WTC11 (cell line): ENCODE results near the gene CACNA2D1. TPM values are rescaled to one million over a fixed set of nuclear protein-coding genes. Genes with fewer than 3 reads are reported as not detected.

Source experiments
- ATAC-seq: fragments of 200-7000 bp; cut with Tn5 transposase; 2 replicates; pipeline ENCODE4 v1.10.0; 2021; ENCODE audit warnings: mild to moderate bottlenecking, moderate library complexity
- CTCF ChIA-PET: fragments of 300-600 bp; sonication (Branson Sonifier 250); formaldehyde crosslinking; loops from one replicate; lab custom pipeline; 2021; ENCODE audit warnings: antibody characterized with exemption; lab: Charles Lee
- POLR2A ChIA-PET: fragments of 350-600 bp; sonication (Branson Sonifier 250); formaldehyde crosslinking; loops from one replicate; lab custom pipeline; 2021; ENCODE audit warnings: antibody characterized with exemption; lab: Charles Lee
- DNase-seq: peaks from one replicate; pipeline ENCODE4 v3.0.0; 2021; ENCODE audit warnings: low spot score
- H3K27ac Mint-ChIP-seq: 2 replicates; pipeline ENCODE4 v1.8.0; 2021; ENCODE audit warnings: mixed read lengths
- H3K27me3 Mint-ChIP-seq: 2 replicates; pipeline ENCODE4 v1.8.0; 2021; ENCODE audit warnings: low read depth, mild to moderate bottlenecking, moderate library complexity, mixed read lengths
- H3K36me3 Mint-ChIP-seq: 2 replicates; pipeline ENCODE4 v1.8.0; 2021; ENCODE audit warnings: mixed read lengths
- H3K4me1 Mint-ChIP-seq: 2 replicates; pipeline ENCODE4 v1.8.0; 2022; ENCODE audit warnings: mixed read lengths
- H3K4me3 Mint-ChIP-seq: 2 replicates; pipeline ENCODE4 v1.8.0; 2021; ENCODE audit warnings: mild to moderate bottlenecking, moderate library complexity, mixed read lengths
- H3K9me3 Mint-ChIP-seq: 2 replicates; pipeline ENCODE4 v1.8.0; 2021; ENCODE audit warnings: mixed read lengths
- NFYB ChIP-seq: sonication (generic); formaldehyde crosslinking; conservative IDR thresholded peaks from 2 replicates; pipeline ENCODE4 v1.8.0; 2022; ENCODE audit warnings: low read depth, missing genetic modification reagents
- RORB ChIP-seq: fragments of 250-450 bp; sonication (Bioruptor Pico); IDR thresholded peaks from 2 replicates; pipeline ENCODE4 v1.9.0; 2021; ENCODE audit warnings: mild to moderate bottlenecking
- SMAD3 ChIP-seq: sonication (generic); formaldehyde crosslinking; IDR thresholded peaks from 2 replicates; pipeline ENCODE4 v1.8.0; 2022; ENCODE audit warnings: missing genetic modification reagents, mild to moderate bottlenecking, borderline replicate concordance
- TP53 ChIP-seq: sonication (generic); formaldehyde crosslinking; IDR thresholded peaks from 2 replicates; pipeline ENCODE4 v1.8.1; 2023; ENCODE audit warnings: mild to moderate bottlenecking, missing genetic modification reagents
- ZNF121 ChIP-seq: sonication (generic); formaldehyde crosslinking; IDR thresholded peaks from 2 replicates; pipeline ENCODE4 v1.8.0; 2023; ENCODE audit warnings: missing genetic modification reagents
- ZNF671 ChIP-seq: fragments of 250-450 bp; sonication (Bioruptor Pico); IDR thresholded peaks from 2 replicates; pipeline ENCODE4 v1.8.0; 2021; ENCODE audit warnings: mild to moderate bottlenecking
- total RNA-seq: library from RNA; stranded (reverse); gene quantifications from 3 replicates; pipeline ENCODE4 v1.2.3, GENCODE V29; 2021
- TF ChIP-seq, protein P1 (sequence below): sonication (generic); formaldehyde crosslinking; IDR thresholded peaks from 2 replicates; pipeline ENCODE4 v1.8.0; 2022; ENCODE audit warnings: mild to moderate bottlenecking, missing genetic modification reagents
- TF ChIP-seq, protein P2 (sequence below): sonication (generic); formaldehyde crosslinking; conservative IDR thresholded peaks from 2 replicates; pipeline ENCODE4 v1.8.1; 2022; ENCODE audit warnings: mild to moderate bottlenecking, missing genetic modification reagents
- TF ChIP-seq, protein P3 (sequence below): sonication (generic); formaldehyde crosslinking; IDR thresholded peaks from 2 replicates; pipeline ENCODE4 v1.8.1; 2022; ENCODE audit warnings: missing genetic modification reagents, borderline replicate concordance
- TF ChIP-seq, protein P4 (sequence below): sonication (generic); formaldehyde crosslinking; IDR thresholded peaks from 2 replicates; pipeline ENCODE4 v1.8.1; 2023; ENCODE audit warnings: mild to moderate bottlenecking, moderate library complexity, missing genetic modification reagents
- TF ChIP-seq, protein P5 (sequence below): fragments of 250-450 bp; sonication (Bioruptor Pico); IDR thresholded peaks from 2 replicates; pipeline ENCODE4 v1.9.0; 2021; ENCODE audit warnings: mild to moderate bottlenecking
- TF ChIP-seq, protein P6 (sequence below): sonication (generic); formaldehyde crosslinking; conservative IDR thresholded peaks from 2 replicates; pipeline ENCODE4 v1.8.1; 2023; ENCODE audit warnings: mild to moderate bottlenecking, low read depth, missing genetic modification reagents, moderate library complexity
- TF ChIP-seq, protein P7 (sequence below): sonication (generic); formaldehyde crosslinking; IDR thresholded peaks from 2 replicates; pipeline ENCODE4 v1.8.0; 2022; ENCODE audit warnings: mild to moderate bottlenecking, missing genetic modification reagents

CACNA2D1 gene
- total RNA-seq, 1 experiment from 2014 or later: 33.3 TPM

DNA sequence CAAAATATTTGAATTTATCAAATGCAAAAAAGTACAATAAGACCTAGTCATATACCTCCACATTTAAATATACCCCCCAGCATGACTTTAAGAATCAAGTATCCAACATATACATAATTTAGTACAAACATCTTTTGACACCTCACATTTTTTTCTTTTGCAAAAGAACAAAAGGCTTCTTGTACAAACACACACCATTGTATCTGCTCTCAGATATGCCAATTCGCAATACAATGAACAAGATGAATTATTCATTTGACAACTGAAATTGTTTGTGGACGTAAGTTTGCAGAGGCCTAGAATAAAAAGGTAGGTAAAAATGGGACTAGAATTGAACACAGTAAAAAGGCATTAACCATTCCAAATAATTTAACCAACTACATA lies 154.4 kb downstream of the CACNA2D1 start (continued):
- TF ChIP-seq, protein P1, sequence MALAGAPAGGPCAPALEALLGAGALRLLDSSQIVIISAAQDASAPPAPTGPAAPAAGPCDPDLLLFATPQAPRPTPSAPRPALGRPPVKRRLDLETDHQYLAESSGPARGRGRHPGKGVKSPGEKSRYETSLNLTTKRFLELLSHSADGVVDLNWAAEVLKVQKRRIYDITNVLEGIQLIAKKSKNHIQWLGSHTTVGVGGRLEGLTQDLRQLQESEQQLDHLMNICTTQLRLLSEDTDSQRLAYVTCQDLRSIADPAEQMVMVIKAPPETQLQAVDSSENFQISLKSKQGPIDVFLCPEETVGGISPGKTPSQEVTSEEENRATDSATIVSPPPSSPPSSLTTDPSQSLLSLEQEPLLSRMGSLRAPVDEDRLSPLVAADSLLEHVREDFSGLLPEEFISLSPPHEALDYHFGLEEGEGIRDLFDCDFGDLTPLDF (CRISPR knock-in tag): no peak
- TF ChIP-seq, protein P2, sequence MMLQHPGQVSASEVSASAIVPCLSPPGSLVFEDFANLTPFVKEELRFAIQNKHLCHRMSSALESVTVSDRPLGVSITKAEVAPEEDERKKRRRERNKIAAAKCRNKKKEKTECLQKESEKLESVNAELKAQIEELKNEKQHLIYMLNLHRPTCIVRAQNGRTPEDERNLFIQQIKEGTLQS (CRISPR knock-in tag): no peak
- TF ChIP-seq, protein P3, sequence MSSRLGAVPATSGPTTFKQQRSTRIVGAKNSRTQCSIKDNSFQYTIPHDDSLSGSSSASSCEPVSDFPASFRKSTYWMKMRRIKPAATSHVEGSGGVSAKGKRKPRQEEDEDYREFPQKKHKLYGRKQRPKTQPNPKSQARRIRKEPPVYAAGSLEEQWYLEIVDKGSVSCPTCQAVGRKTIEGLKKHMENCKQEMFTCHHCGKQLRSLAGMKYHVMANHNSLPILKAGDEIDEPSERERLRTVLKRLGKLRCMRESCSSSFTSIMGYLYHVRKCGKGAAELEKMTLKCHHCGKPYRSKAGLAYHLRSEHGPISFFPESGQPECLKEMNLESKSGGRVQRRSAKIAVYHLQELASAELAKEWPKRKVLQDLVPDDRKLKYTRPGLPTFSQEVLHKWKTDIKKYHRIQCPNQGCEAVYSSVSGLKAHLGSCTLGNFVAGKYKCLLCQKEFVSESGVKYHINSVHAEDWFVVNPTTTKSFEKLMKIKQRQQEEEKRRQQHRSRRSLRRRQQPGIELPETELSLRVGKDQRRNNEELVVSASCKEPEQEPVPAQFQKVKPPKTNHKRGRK: no peak
- TF ChIP-seq, protein P4, sequence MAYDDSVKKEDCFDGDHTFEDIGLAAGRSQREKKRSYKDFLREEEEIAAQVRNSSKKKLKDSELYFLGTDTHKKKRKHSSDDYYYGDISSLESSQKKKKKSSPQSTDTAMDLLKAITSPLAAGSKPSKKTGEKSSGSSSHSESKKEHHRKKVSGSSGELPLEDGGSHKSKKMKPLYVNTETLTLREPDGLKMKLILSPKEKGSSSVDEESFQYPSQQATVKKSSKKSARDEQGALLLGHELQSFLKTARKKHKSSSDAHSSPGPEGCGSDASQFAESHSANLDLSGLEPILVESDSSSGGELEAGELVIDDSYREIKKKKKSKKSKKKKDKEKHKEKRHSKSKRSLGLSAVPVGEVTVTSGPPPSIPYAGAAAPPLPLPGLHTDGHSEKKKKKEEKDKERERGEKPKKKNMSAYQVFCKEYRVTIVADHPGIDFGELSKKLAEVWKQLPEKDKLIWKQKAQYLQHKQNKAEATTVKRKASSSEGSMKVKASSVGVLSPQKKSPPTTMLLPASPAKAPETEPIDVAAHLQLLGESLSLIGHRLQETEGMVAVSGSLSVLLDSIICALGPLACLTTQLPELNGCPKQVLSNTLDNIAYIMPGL (CRISPR knock-in tag): no peak
- TF ChIP-seq, protein P5, sequence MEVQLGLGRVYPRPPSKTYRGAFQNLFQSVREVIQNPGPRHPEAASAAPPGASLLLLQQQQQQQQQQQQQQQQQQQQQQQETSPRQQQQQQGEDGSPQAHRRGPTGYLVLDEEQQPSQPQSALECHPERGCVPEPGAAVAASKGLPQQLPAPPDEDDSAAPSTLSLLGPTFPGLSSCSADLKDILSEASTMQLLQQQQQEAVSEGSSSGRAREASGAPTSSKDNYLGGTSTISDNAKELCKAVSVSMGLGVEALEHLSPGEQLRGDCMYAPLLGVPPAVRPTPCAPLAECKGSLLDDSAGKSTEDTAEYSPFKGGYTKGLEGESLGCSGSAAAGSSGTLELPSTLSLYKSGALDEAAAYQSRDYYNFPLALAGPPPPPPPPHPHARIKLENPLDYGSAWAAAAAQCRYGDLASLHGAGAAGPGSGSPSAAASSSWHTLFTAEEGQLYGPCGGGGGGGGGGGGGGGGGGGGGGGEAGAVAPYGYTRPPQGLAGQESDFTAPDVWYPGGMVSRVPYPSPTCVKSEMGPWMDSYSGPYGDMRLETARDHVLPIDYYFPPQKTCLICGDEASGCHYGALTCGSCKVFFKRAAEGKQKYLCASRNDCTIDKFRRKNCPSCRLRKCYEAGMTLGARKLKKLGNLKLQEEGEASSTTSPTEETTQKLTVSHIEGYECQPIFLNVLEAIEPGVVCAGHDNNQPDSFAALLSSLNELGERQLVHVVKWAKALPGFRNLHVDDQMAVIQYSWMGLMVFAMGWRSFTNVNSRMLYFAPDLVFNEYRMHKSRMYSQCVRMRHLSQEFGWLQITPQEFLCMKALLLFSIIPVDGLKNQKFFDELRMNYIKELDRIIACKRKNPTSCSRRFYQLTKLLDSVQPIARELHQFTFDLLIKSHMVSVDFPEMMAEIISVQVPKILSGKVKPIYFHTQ (CRISPR knock-in tag): no peak
- TF ChIP-seq NFYB (CRISPR knock-in tag) (no peak), TP53 (no peak), SMAD3 (CRISPR knock-in tag) (no peak), RORB (CRISPR knock-in tag) (no peak), ZNF671 (no peak)
- TF ChIP-seq, protein P6, sequence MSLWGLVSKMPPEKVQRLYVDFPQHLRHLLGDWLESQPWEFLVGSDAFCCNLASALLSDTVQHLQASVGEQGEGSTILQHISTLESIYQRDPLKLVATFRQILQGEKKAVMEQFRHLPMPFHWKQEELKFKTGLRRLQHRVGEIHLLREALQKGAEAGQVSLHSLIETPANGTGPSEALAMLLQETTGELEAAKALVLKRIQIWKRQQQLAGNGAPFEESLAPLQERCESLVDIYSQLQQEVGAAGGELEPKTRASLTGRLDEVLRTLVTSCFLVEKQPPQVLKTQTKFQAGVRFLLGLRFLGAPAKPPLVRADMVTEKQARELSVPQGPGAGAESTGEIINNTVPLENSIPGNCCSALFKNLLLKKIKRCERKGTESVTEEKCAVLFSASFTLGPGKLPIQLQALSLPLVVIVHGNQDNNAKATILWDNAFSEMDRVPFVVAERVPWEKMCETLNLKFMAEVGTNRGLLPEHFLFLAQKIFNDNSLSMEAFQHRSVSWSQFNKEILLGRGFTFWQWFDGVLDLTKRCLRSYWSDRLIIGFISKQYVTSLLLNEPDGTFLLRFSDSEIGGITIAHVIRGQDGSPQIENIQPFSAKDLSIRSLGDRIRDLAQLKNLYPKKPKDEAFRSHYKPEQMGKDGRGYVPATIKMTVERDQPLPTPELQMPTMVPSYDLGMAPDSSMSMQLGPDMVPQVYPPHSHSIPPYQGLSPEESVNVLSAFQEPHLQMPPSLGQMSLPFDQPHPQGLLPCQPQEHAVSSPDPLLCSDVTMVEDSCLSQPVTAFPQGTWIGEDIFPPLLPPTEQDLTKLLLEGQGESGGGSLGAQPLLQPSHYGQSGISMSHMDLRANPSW (CRISPR knock-in tag): no peak

DNA sequence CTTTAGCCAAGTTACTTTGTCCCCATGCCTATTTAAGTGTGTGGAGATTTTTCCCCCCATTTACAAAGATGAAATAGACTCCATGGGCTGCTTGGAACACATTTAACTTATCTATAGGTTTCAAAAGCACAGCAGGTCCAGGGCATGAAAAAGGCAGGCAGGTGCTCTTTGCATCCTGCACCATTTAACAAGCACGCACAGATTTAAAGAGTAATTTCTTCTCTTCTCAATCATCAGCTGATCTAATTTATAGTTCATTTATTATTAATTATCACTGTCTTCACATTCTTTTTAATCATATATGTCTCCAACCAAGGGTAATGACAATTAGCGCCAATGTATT lies 156.8 kb downstream of the CACNA2D1 start:
- Mint-ChIP-seq H3K27me3 (no peaks in the 10 kb centered on the region), H3K9me3 (peaks cover under 1% of the 10 kb centered on the region), H3K4me1 (peaks cover 60% of the 10 kb centered on the region), H3K27ac (peak overlapping the region; percentile 48; the same call in 1 of the 2 replicates), H3K36me3 (peaks cover under 1% of the 10 kb centered on the region; the same call in 1 of the 2 replicates), H3K4me3 (no peak overlapping the region)
- ATAC-seq: no peak
- DNase-seq: no peak
- TF ChIP-seq, protein P7, sequence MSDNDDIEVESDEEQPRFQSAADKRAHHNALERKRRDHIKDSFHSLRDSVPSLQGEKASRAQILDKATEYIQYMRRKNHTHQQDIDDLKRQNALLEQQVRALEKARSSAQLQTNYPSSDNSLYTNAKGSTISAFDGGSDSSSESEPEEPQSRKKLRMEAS: no peak
- no peak for TF ChIP-seq ZNF121
- CTCF ChIA-PET: interaction anchor here (1.3 kb wide), 1 partner anchor 52 kb away, joined by 3 read pairs; no protein-coding TSS in a partner anchor
- POLR2A ChIA-PET: no interaction called here
